Fibroblast of villous mesenchyme (primary cell): Measurements from ENCODE around the gene CYBC1. TPM values are rescaled to one million over a fixed set of nuclear protein-coding genes. Genes with fewer than 3 reads are reported as not detected.

ENCODE experiments used
- DNase-seq: peaks from one replicate; pipeline ENCODE4 v3.0.0-alpha.2; 2010; ENCODE audit warnings: low read depth
- H3K4me3 ChIP-seq: 2 replicates; pipeline ENCODE4 v1.5.1; 2011; ENCODE audit warnings: low read depth, mild to moderate bottlenecking, low read length
- CTCF ChIP-seq: IDR thresholded peaks from 2 replicates; pipeline ENCODE4 v1.5.1; 2012; ENCODE audit warnings: low read depth, mild to moderate bottlenecking, low read length; ENCODE audit not compliant: insufficient read depth
- total RNA-seq: library from RNA; depleted of rRNA; stranded (reverse); fragments of >200 nt; gene quantifications from 2 replicates; pipeline ENCODE4 v1.2.3, GENCODE V29; 2012

The CYBC1 gene
- total RNA-seq, 1 donor, result 46.2 TPM

GRCh38 chr17:82434216-82434565 lies 16.4 kb downstream of the CYBC1 start:
- no peak overlapping the region for H3K4me3 ChIP-seq
- no peak for DNase-seq
- no peak for TF ChIP-seq CTCF

GRCh38 chr17:82433560-82434215 lies 16.9 kb downstream of the CYBC1 start:
- H3K4me3 ChIP-seq, result no peak overlapping the region
- no peak for TF ChIP-seq CTCF
- DNase-seq, result no peak

GRCh38 chr17:82432017-82432416 lies 18.5 kb downstream of the CYBC1 start:
- no peak for TF ChIP-seq CTCF
- no peak overlapping the region for H3K4me3 ChIP-seq
- DNase-seq, result no peak

- TF ChIP-seq CTCF, result no peak
- DNase-seq, result no peak
Measured at GRCh38 chr17:82429824-82430223, 20.7 kb downstream of the CYBC1 start.

GRCh38 chr17:82428546-82428945 lies 22.0 kb downstream of the CYBC1 start:
- TF ChIP-seq CTCF, result no peak
- no peak for DNase-seq
- no peak overlapping the region for H3K4me3 ChIP-seq

More at GRCh38 chr17:82429824-82430223, 20.7 kb downstream of the CYBC1 start:
- H3K4me3 ChIP-seq, result no peak overlapping the region

GRCh38 chr17:82424863-82425159 lies 25.7 kb downstream of the CYBC1 start:
- no peak overlapping the region for H3K4me3 ChIP-seq
- TF ChIP-seq CTCF, result no peak
- DNase-seq, result no peak
